GM19372 (cell line): ENCODE measurements around the gene ABHD12.

Experiments
- ATAC-seq: cut with Tn5 transposase; IDR thresholded peaks from one replicate; pipeline ENCODE4 v1.9.1; 2021; ENCODE audit warnings: mild to moderate bottlenecking, low read depth, moderate library complexity; ENCODE audit not compliant: unreplicated experiment

Gene ABHD12

DNA sequence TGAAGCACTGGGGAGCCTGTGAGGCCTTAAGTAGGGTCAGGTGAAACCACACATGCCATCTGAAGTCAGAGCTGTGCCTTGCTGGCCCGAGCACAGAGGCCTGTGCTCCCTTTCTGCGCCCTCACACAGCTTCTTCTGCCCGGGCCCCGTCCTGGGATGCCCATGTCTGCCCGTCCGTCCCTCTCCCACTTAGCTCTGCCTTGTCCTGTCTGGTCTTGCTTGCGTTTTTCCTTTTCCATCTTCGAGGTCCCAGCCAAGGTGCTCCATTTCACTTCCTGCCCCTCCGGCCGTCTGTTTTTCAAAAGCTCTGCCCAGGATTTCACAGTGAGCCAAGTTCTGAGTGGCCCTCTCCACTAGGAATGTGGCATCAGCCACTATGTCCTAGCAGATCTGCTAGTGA, 97.1 kb downstream of the ABHD12 start:
- no peak for ATAC-seq

DNA sequence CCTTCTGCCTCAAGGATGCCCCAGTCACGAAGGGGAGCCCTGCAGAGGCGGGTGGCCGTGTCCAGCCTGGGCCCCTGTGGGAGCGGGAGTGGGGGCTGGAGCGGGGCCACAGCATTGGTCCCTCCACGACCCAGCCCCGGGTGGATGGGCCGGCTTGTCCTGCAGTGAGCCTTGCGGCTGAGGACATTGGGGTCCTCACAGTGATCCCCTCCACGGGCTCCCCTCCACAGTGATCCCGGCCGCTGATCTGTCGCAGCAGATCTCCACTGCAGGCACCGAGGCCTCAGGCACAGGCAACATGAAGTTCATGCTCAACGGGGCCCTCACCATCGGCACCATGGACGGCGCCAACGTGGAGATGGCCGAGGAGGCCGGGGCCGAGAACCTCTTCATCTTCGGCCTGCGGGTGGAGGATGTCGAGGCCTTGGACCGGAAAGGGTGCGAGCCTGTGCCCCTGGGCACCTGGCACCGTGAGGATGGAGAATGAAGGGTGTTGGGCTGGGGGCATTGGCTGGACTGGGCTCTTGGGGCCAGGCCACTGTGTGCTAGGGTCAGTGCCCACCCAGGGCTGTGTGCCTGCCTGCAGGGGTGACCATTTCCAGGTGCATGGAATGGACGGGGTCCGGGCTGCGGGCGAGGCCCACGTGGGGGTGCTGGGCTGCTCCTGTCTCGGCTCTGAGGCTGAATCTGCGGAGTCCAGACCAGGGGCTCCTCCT, 98.3 kb downstream of the ABHD12 start:
- ATAC-seq = no peak

DNA sequence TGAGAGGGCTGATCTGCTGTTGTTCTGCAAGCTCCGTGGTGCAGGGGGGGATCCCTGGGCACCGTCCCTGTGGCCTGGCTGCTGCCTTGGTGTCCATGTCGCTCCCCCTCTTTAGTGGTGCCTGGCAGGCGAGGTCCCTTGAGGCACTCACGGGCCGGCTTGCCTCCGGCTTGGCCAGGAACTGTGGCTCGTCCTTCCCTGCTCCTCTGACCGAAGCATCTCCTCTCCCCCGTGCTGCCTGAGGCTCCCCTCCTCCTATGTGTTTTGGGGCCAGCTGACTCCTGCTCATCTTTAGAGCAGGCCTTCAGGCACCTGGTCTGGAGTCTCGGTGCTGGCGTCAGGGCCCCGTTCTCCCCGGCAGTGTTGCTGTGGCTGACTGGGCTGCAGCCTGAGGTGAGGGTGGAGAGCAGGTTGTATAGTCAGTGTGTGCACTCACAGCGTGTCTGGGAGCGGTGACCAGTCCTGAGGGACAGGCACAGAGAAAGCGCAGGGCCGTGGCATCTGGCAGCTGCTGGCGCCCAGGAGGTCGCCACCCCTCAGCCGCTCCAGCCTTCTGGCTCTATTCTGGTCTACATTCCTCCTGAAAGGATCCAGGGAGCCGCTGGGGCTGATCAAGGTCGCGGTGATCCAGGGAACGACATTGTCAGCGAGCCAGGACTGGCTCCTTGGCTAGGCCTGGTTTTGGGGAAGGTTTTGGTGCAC, 99.1 kb downstream of the ABHD12 start:
- ATAC-seq = no peak

DNA sequence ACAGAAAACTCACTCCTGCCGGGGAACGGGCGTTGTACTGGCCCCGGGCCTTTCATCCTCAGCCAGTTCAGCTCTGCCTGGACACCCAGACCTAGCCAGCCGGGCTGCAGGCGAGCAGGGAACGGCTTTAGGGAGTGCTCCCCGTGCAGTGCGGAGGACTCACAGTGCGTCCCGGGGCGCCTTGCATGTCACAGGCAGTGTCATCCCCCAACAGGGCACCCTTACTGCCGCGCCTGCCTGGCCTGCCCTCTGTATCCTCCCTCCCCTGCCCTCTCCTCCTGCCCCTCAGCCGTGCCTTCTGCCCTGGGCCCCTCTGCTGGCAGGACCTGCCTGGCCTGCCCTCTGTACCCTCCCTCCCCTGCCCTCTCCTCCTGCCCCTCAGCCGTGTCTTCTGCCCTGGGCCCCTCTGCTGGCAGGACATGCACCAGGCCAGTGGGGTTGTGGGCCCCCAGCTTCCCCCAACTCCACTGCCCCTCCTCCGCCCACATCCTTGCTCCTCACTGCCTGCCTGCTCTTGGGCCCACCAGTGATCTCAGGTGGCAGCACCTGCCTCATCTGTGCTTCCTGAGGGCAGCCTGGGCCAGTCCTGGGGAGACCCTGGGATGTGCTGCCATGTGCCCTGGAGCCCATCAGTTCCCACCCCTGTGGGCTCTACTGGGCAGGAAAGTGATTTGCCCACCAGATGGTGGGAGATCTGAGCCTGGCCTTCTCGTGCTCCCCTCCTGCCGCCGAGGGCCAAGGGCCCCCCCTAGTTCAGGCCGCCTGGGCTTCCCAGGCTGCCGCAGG, 99.8 kb downstream of the ABHD12 start:
- no peak for ATAC-seq

DNA sequence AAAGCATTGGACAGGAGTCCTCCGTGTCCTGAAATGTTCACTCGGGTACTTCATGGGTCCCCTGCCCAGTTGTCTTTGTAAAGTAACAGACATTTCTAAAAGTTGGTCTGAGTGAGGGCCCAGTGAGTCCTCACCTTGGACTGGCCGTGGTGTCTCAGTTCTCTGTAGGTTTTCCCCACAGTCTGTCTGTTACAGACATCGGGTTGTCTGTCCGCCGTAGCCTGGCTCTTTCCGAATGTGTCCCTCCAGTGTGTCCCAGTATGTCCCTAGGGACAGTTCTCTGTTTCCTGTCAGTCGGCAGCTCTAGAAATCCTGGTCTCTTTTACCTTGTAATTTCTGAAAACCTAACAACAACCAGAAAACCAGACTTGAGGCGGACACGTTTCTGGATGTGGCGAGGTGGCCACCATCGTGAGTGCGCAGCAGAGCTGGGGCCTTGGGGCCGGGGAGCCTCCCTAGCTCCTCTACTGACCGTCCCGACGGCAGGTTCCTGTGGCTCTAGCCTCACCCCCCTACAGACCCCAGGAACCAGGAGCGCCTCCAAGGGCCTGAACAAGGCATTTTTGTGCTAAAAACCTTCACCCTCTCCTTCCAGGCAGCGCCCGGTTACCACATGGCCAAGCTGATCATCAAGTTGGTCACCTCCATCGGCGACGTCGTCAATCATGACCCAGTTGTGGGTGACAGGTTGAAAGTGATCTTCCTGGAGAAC, 100.6 kb downstream of the ABHD12 start:
- no peak for ATAC-seq

DNA sequence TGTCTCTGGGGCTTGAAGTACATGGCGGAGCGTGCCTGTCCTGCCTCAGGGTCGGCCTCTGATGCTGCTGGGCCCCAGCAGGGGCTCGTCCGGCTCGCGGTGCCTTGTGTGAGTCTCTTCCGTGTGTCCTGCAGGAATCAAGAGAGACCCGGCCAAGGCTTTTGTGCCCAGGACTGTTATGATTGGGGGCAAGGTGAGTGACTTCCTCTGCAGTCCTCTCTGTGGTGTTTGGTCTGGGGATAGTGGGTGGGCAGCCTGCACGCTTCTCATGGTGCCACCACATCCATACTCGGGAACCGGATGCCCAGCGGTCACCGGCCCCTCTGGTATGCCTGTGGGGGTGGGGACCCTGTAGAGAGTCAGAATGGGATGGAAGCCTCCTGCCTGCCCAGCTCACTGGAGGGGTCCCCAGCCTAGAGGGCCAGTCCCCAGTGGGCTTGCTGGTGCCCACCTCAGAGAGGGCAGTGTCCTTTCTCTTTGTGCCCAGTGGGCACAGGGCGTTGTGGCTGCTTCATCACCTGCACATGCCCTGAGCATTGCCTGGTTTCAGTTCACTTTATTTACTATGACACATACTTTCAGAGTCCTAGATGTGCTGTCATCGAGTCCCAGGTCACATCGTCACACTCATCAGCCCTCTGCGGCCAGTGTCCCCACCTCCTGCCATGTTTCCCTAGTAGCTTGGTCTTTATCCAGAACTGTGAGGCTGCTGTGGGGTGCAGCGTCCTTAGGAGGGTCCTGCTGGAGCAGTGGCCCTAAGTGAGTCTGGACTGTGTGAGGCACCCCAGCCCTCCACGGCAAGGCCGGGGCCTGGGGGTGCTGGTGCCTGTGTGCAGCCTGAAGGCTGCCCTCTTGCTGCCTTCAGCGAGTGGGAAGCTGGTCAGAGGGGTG, 102.1 kb downstream of the ABHD12 start:
- peak; percentile 96 for ATAC-seq

DNA sequence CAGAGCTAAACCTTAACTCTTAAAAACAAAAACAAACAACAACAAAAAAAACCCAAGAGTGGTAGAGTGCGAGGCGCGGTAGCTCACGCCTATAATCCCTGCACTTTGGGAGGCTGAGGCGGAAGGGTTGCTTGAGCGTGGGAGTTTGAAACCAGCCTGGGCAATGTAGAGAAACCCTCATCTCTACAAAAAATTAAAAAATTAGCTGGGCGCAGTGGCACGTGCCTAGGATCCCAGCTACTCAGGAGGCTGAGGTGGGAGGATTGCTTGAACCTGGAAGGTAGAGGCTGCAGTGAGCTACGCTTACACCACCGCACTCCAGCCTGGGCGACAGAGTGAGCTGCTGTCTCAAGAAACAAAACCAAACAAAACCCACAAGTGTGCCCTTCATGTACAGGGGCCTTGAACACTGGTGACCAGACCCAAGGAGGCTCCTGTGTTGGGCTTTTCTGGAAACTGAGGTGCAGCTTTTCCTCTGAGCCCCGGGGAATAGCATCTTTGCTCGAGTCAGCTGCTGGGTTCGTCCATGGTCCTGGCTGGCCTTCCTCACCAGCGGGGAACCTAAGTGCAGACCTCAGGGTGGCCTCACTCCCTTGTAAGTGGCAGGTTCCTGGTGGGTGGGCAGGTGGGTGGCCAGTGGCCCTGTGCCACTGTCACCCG, 102.9 kb downstream of the ABHD12 start:
- ATAC-seq = no peak

DNA sequence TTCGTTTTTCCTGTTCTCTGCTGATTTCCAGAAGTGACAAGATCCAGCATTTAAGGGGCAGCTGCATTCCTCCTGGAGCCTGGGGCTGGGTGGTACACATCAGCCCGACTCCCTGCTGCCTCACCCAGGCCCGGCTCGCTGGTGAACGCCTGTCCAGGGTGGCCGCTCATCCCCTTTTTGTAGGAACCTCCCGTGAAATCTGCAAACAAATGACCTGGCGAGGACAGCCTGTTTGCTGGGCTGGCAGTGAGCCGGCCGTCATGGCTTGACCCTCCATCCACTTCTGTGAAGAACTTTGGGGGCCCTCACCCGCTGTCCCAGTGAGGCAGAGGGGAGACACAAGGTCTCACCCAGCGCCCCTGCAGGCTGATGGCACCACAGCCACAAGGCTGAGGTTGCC, 103.7 kb downstream of the ABHD12 start:
- ATAC-seq = no peak

DNA sequence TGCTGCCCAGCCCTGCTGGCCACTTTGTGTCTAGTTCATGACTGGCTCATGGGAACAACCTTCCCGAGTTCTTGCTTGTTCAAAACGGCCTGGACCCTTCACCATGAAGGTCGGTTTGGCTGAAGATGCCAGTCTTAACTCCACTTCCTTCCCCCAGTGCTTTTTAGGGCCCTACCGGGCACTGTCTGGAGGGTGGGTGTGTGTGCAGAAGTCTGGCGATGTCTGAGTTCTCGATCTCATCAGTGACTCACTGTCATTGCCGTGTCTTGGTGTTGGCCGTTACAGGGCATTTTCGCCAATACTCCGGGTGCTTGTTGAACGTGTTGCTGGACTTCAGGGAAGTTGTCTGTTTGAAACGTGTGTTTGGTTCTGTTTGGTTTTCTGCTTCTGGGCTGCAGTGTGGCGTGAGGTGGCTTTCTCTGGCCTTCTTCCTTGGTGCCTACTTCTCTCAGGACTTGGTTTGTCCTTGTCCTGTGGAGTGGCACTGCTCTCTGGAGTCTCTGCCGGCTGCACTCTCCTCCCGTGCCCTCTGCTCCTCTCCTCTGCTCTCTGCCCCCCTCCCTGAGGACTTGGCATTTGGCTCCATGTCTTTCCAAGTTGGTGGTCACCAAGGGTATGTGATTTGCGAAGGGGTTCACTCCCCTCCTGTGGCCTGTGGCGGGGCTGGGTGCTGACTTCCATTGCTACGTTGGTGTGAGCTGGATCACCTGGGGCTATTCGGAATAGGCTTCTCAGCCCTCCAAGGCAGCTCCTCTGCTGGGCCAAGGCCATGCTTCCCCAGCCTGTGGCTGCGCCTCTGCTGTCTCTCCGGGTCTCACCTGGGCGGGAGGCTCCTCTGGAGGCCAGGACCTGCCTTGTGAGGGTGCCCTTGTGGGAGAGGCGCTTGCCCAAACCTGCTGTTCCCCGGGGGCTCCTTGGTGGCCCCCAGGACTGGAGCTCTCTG, 104.5 kb downstream of the ABHD12 start:
- no peak for ATAC-seq

DNA sequence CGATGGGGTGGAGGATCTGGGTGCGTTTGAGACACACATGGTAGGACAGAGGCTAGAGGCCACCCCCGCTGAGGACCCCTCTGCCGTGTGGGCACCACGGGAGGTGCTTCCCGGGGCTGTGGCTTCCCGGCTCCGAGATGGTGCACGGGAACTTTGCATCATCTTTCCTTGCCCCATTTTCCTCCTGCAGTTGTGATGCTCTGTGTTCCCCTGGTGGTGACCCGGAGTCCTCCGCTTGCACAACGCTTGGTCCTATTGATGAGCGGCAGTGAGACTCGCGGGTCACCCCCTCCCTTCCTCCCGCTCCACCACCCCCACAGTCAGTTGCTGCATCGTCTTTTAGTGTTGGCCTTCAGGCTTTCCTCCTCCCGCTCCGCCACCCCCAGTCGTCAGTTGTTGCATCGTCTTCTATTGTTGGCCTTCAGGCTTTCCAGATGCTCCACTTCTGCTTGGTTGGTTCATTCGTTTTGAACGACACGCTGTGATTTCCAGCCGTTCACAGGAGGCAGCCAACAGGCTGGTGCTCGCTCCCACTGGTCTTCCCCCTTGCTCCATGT, 105.5 kb downstream of the ABHD12 start:
- no peak for ATAC-seq

DNA sequence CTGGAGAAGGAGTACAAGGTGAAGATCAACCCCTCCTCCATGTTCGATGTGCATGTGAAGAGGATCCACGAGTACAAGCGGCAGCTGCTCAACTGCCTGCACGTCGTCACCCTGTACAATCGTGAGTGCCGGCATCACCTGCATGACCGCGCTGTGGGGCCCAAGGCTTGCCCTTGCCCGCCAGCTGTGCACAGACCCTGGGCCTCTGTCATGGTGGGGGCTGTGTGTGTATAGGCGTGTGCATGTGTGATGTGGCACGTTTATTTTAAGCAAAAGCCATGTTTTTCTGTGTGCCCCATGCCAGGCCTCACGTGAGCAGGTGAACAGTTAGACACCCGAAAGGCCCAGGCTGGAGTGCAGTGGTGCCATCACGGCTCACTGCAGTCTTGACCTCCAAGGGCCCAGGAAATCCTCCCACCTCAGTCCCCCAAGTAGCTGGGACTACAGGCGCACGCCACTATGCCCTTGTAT, 106.5 kb downstream of the ABHD12 start:
- no peak for ATAC-seq

DNA sequence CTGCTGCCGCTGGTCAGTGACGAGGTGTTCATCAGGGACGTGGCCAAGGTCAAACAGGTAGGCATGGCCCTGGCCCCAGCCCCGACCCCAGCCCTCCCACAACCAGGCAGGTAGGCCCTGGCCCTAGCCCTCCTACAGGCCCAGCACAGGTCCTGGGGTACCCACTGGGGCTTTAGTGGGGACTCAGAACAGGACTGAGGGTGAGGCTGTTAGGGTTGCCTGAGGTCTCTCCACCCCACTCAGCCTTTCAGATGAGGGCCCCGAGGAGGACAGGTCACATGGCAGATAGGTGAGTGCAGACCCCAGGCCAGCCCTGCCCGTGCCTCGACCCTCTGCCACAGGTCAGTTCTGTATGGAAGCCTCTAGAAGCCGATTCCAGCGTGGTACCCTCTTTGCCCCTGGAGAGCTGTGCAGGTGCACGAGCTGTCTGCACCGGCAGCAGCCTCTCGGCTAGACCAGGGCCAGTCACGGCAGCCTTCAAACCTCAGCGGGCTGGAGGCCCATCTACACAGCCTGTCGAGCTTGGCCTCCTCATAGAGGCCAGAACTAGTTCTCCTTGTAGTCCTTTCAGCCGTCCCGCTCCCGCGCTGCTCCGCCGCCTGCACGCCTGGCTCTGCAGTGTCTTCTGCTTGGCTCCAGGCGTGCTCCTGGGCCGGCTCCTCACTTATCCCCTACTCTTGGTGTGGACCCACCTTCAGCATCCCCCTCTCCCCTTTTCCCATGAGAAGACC, 107.2 kb downstream of the ABHD12 start:
- ATAC-seq = no peak

DNA sequence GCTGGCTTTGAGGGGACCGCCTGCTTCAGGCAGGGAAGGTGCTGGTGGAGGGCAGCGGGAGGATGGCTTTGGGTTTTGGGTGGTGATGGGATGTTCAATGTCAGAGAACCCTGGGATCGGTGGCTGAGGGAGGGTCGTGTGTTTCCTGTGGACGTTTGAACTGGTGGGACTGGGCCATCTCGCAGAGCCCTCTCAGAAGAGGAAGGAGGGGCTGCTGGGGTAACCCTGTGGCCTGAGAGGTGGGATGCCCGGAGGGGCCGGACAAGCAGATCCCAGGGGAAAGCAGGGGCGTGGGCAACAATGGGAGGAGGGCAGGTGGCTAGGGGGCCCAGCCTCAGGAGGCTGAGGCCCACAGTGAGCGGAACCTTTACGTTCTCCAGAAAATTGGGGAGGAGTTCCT, 107.8 kb downstream of the ABHD12 start:
- no peak for ATAC-seq

DNA sequence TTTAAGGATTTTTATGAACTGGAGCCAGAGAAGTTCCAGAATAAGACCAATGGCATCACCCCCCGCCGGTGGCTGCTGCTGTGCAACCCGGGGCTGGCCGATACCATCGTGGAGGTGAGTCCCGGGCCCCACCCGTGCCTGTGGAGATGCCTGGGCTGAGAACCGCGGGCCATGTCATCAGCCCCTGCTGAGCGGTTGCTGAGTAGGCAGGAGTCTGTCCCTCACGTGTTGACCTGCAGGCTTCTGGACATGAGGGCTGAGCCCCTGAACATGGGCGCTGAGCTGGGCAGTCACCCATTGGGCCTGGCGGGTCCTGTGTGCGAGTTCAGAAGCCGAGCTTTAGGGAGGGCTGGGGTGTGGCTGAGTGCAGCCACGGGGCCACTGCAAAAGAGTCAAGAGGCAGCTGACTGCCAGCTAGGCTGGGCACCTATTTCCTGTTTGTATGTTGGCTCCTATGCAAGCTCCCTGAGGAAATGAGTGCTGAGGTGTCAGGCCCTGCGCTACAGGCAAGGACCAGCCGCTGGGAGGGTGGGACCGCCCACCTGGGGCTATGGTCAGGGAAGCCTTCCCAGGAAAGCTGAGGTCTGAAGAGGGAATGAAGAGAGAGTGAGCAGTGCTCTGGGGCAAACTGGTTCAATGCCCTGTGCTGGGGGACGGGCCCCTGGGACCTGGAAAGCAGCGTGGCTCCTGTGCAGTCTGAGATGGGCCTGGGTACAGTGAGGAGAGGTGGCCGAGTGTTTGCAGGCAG, 108.4 kb downstream of the ABHD12 start:
- ATAC-seq = no peak

DNA sequence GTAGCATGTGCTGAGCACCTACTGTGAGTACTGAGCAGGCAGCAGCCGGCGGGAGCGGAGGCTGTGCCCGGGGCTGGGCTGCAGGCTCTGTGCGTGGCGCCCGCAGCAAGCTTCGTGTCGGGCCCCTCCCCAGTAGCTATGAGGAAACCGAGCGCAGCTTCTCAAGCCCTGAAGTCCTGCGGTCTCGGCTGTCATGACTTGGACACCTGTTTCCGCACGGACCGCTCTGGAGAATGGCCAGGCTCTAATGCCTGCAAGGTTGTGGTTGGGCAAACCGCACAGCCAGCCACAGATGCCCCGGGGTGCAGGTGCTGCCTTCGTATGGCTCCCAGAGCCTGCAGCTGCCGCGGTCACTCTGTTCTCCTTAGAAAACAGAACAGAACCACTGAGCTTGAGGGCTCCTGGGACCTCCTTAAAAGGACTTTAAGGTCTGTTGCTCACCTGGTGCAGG, 109.1 kb downstream of the ABHD12 start:
- ATAC-seq = no peak
